ENCODE measurements around the gene RO60.

DNA sequence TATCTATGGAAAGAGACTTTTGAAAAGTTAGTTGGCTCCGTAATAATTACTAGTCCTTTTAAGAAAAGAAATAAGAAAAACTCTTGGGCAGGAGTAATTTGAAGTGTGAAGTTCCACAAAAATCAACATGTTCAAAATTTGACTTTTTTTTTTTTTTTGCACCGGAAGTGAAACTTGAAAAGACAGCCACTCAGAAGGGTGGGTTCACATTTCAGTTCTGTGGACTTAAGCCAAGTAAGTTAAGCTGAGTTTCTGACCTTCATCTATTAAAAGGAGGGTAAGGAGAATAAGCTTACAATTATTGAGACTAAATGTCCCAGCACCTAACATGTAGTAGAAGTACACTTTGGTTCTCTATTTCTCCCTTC, 11.0 kb downstream of the RO60 start:
- TF ChIP-seq EP300 (IDR thresholded peaks at IDR 0.05) (no peak), POLR2AphosphoS5 (IDR thresholded peaks at IDR 0.05) (no peak)

All from suprapubic skin (tissue), 4 donors.